ENCODE data around the gene C22orf31.

The C22orf31 gene

DNA sequence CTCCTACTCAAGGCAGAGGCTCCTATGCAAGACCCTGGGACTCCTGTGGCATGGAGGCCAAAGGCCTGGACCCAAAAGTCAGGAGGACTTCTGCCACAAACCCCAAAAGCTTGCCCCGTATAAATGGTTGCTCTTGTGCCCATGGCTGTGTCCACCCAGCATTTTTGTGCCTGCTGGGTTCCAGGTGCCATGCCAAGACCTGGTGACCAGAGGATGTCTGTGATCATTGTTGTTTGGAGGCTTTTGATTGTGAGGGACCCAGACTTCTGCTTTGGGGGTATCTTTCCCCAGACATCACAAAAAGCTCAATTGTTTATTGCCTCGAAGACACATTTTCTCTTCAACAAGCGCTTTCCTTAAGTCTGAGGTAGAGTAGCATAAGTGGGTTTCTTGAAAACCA lies 35.1 kb downstream of the C22orf31 start (continued):
- TF ChIP-seq, protein P1, sequence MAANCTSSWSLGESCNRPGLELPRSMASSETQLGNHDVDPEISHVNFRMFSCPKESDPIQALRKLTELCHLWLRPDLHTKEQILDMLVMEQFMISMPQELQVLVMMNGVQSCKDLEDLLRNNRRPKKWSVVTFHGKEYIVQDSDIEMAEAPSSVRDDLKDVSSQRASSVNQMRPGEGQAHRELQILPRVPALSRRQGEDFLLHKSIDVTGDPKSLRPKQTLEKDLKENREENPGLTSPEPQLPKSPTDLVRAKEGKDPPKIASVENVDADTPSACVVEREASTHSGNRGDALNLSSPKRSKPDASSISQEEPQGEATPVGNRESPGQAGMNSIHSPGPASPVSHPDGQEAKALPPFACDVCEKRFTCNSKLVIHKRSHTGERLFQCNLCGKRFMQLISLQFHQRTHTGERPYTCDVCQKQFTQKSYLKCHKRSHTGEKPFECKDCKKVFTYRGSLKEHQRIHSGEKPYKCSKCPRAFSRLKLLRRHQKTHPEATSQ (tag by site-specific recombination; IDR thresholded peaks at IDR 0.05): no peak
- no peak for TF ChIP-seq REPIN1 (tag by site-specific recombination; IDR thresholded peaks at IDR 0.05; ENCODE audit: low read depth)

DNA sequence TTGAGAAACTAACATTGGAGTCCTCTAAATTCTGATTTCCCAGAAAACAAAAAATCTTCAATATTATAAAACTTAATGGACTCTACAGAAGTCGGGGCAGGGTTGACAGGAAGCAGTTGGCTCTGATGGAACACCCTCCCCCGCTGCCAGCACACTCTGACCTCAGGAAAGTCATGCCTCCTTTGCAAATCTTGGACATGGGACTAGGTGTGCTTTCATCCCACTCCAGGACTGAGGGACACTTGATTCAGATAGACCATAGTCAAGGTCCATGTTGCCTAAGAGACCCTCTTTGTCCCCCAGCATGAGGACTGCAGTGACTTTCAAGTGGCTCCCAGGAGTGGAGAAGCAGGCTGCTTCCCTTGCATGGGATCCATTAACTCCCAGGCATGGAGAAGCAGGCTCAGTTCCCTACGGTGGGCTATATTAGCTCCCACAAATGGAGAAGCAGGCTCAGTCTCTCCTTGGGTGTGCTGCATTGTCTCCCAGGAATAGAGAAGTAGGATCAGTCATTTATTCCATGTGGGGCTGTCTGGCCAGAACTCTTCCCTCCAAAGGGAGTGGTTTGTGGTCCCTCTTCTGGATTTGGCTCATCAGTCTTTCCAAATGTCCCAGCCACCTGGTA lies 38.3 kb downstream of the C22orf31 start:
- no peaks in the 10 kb centered on the region for H3K9me3 ChIP-seq (ENCODE audit: control insufficient read depth, insufficient read depth, low read depth, low read length)
- no peak overlapping the region for H3K27ac ChIP-seq (ENCODE audit: extremely low read depth, low read depth, low read length)
- POLR2A ChIA-PET: interaction anchor here (0.5 kb wide), 1 partner anchor 140 kb away, joined by 3 read pairs; no protein-coding TSS in a partner anchor
- no peak overlapping the region for H3K4me3 ChIP-seq (ENCODE audit: low read depth, low read length)
- no peaks in the 10 kb centered on the region for H3K4me1 ChIP-seq (ENCODE audit: control insufficient read depth, insufficient read depth, low read length)
- CTCF ChIA-PET: interaction anchor here (0.6 to 1.0 kb wide), 4 partner anchors 18 to 264 kb away, joined by 3 to 5 read pairs (median 3); no protein-coding TSS in a partner anchor
- peaks cover 0 to 4% of the 10 kb centered on the region in 2 experiments; a peak in 1 of 3 replicates for H3K36me3 ChIP-seq (ENCODE audit: control insufficient read depth in 2 of 2, insufficient read depth in 1 of 2, low read length in 2 of 2)
- TF ChIP-seq ZNF510 (tag by site-specific recombination; IDR thresholded peaks at IDR 0.05; ENCODE audit: insufficient replicate concordance) (no peak), ZBTB17 (tag by site-specific recombination; IDR thresholded peaks at IDR 0.05) (no peak), ZNF335 (tag by site-specific recombination; conservative IDR thresholded peaks at IDR 0.05) (no peak), ZNF132 (tag by site-specific recombination; IDR thresholded peaks at IDR 0.05; ENCODE audit: borderline replicate concordance) (no peak), SP3 (tag by site-specific recombination; IDR thresholded peaks at IDR 0.05) (no peak), ZNF624 (tag by site-specific recombination; IDR thresholded peaks at IDR 0.05) (no peak), ZNF266 (tag by site-specific recombination; IDR thresholded peaks at IDR 0.05; ENCODE audit: low read depth) (no peak), ZNF658 (tag by site-specific recombination; IDR thresholded peaks at IDR 0.05) (no peak)
- TF ChIP-seq, protein P2, sequence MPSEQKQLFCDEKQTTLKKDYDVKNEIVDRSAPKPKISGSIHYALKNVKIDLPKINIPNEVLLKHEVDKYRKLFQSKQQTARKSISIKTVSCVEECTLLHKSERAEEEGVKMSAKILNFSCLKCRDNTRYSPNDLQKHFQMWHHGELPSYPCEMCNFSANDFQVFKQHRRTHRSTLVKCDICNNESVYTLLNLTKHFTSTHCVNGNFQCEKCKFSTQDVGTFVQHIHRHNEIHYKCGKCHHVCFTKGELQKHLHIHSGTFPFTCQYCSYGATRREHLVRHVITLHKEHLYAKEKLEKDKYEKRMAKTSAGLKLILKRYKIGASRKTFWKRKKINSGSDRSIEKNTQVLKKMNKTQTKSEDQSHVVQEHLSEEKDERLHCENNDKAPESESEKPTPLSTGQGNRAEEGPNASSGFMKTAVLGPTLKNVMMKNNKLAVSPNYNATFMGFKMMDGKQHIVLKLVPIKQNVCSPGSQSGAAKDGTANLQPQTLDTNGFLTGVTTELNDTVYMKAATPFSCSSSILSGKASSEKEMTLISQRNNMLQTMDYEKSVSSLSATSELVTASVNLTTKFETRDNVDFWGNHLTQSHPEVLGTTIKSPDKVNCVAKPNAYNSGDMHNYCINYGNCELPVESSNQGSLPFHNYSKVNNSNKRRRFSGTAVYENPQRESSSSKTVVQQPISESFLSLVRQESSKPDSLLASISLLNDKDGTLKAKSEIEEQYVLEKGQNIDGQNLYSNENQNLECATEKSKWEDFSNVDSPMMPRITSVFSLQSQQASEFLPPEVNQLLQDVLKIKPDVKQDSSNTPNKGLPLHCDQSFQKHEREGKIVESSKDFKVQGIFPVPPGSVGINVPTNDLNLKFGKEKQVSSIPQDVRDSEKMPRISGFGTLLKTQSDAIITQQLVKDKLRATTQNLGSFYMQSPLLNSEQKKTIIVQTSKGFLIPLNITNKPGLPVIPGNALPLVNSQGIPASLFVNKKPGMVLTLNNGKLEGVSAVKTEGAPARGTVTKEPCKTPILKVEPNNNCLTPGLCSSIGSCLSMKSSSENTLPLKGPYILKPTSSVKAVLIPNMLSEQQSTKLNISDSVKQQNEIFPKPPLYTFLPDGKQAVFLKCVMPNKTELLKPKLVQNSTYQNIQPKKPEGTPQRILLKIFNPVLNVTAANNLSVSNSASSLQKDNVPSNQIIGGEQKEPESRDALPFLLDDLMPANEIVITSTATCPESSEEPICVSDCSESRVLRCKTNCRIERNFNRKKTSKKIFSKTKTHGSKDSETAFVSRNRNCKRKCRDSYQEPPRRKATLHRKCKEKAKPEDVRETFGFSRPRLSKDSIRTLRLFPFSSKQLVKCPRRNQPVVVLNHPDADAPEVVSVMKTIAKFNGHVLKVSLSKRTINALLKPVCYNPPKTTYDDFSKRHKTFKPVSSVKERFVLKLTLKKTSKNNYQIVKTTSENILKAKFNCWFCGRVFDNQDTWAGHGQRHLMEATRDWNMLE (tag by site-specific recombination; conservative IDR thresholded peaks at IDR 0.05; ENCODE audit: low read depth): no peak

DNA sequence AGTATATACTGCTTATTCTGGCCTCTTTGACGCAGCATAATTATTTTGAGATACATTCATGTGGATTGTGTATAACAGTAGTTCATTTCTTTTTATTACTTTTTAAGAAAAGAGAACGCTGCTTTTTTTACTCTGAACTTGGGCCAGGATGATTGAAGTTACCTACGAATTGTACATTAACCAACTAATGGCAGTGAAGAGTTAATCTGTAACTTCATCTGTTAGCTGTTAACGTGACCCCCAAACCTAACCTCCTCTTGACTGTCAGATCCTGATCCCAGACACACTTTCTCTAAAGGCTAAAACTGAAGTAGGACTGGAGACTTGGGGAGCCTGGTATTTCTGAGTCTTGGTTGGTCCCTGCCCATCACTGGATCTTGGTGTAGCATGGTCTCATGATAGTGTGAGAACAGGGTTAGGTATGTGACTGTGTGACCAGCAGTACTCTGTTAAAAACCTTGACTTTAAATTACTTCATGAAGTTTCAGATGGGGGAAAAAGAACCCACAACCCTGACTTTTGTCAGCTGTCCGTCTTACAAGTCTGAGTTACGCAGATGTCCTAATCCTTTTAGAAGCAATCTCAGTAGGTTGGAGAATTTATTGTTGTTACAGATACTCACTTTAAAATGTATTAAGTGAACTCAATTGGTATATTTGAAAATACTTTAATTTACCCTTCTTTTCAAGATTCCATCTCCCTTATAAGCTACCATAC lies 39.4 kb downstream of the C22orf31 start:
- no peak overlapping the region for H3K4me3 ChIP-seq (ENCODE audit: low read depth, low read length)
- H3K36me3 ChIP-seq (ENCODE audit: control insufficient read depth in 2 of 2, insufficient read depth in 1 of 2, low read length in 2 of 2): peaks cover 0 to 4% of the 10 kb centered on the region in 2 experiments; a peak in 1 of 3 replicates
- no peak overlapping the region for H3K27ac ChIP-seq (ENCODE audit: extremely low read depth, low read depth, low read length)
- ChIA-PET CTCF (no interaction called here), POLR2A (no interaction called here)
- no peaks in the 10 kb centered on the region for H3K9me3 ChIP-seq (ENCODE audit: control insufficient read depth, insufficient read depth, low read depth, low read length)
- no peaks in the 10 kb centered on the region for H3K4me1 ChIP-seq (ENCODE audit: control insufficient read depth, insufficient read depth, low read length)
- no peak for TF ChIP-seq BCL11B (tag by site-specific recombination; IDR thresholded peaks at IDR 0.05; ENCODE audit: low read depth)
- no peak for TF ChIP-seq ZNF169 (tag by site-specific recombination; IDR thresholded peaks at IDR 0.05)
- TF ChIP-seq ZNF555 (tag by site-specific recombination; conservative IDR thresholded peaks at IDR 0.05): no peak
- TF ChIP-seq ZEB2 (tag by site-specific recombination; IDR thresholded peaks at IDR 0.05): no peak
- TF ChIP-seq ZFP41 (tag by site-specific recombination; IDR thresholded peaks at IDR 0.05; ENCODE audit: borderline replicate concordance): no peak
- TF ChIP-seq ZNF404 (tag by site-specific recombination; IDR thresholded peaks at IDR 0.05): no peak
- TF ChIP-seq, protein P3, sequence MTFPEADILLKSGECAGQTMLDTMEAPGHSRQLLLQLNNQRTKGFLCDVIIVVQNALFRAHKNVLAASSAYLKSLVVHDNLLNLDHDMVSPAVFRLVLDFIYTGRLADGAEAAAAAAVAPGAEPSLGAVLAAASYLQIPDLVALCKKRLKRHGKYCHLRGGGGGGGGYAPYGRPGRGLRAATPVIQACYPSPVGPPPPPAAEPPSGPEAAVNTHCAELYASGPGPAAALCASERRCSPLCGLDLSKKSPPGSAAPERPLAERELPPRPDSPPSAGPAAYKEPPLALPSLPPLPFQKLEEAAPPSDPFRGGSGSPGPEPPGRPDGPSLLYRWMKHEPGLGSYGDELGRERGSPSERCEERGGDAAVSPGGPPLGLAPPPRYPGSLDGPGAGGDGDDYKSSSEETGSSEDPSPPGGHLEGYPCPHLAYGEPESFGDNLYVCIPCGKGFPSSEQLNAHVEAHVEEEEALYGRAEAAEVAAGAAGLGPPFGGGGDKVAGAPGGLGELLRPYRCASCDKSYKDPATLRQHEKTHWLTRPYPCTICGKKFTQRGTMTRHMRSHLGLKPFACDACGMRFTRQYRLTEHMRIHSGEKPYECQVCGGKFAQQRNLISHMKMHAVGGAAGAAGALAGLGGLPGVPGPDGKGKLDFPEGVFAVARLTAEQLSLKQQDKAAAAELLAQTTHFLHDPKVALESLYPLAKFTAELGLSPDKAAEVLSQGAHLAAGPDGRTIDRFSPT (tag by site-specific recombination; IDR thresholded peaks at IDR 0.05): no peak
- TF ChIP-seq, protein P4, sequence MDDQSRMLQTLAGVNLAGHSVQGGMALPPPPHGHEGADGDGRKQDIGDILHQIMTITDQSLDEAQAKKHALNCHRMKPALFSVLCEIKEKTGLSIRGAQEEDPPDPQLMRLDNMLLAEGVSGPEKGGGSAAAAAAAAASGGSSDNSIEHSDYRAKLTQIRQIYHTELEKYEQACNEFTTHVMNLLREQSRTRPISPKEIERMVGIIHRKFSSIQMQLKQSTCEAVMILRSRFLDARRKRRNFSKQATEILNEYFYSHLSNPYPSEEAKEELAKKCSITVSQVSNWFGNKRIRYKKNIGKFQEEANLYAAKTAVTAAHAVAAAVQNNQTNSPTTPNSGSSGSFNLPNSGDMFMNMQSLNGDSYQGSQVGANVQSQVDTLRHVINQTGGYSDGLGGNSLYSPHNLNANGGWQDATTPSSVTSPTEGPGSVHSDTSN (CRISPR knock-in tag; IDR thresholded peaks at IDR 0.05): no peak
- TF ChIP-seq, protein P5, sequence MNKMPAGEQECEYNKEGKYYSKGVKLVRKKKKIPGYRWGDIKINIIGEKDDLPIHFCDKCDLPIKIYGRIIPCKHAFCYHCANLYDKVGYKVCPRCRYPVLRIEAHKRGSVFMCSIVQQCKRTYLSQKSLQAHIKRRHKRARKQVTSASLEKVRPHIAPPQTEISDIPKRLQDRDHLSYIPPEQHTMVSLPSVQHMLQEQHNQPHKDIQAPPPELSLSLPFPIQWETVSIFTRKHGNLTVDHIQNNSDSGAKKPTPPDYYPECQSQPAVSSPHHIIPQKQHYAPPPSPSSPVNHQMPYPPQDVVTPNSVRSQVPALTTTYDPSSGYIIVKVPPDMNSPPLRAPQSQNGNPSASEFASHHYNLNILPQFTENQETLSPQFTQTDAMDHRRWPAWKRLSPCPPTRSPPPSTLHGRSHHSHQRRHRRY (tag by site-specific recombination; IDR thresholded peaks at IDR 0.05): no peak
- TF ChIP-seq ZNF423 (tag by site-specific recombination; IDR thresholded peaks at IDR 0.05): no peak
